ENCODE results near the gene SLC25A23.
A peak's percentile ranks its signal among the peaks of the same experiment; 100 is the strongest.

Gene SLC25A23

DNA sequence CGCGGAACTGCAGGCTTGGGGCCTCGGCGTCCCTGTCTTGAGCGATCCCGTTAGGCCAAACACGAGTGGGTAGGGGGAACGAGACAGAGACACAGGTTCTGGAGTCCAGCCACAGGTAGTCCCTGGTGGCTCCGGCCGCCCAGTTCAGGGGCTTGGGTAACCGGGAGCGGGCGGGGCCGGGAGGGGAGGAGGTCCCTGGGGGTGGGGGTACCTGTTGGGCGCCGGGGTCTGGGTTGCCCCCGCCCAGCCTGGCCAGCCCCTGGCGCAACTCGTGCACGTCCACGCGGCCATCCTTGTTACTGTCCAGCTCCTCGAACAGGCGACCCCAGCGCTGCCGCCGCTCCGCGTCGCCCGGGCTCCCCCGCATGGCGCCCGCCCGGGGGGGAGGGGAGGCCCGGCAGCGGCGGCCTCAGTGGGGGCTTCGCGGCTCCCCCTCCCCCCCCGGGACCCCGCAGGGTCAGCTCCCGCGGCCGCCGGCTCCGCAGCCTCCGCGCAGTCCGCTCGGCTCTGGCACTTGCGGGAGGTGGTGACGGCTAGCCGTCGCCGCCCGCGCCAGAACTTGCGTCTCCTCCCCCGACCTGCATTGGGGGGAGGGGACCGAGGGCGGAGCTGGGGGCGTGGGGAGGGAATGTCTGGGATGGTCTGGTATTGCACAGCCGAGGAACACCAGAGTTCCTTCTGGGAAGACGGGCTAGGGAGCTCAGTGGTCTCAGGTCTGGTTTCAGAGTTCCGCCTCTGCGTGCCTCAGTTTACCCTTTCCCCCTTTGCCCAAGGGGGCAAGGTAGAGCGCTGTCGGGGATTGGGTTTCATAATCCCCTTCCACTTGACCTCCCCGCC lies at the start of gene SLC25A23:
Gene SLC25A23, minus strand, starts transcription at position 531 of the 837 bp plus-strand sequence. Its CDS starts 164 bp downstream, at position 367.
- DNase-seq: peak; percentile 82

DNA sequence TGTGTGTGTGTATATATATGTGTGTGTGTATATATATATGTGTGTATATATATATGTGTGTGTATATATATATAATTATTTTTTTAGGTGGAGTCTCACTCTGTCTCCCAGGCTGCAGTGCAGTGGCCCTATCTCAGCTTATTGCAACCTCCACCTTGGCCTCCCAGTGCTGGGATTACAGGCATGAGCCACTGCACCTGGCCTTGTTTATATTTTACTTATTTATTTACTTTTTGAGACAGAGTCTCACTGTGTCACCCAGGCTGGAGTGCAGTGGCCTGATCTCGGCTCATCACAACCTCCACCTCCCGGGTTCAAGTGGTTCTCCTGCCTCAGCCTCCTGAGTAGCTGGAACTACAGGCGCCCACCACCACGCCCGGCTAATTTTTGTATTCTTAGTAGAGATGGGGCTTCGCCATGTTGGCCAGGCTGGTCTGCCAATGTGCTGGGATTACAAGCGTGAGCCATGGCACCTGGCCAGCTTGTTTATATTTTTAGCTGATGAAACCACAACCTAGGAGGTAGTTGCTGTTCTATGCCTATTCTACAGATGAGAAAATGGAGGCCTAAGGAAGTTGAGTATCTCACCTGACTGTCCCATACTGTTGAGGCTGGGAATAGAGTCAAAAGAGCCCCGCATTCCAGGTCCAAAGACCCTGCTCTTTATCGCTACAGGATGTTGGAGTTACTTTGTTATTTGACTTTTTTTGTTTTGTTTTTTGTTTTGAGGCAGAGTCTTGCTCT lies 48.6 kb upstream of the SLC25A23 start:
- DNase-seq: peak; percentile 85

GRCh38 chr19:6503407-6504201 lies 44.0 kb upstream of the SLC25A23 start:
- DNase-seq: no peak

- DNase-seq: peak; percentile 46
Measured at GRCh38 chr19:6501740-6502648, 42.4 kb upstream of the SLC25A23 start, which contains the start of gene TUBB4A. TSS of gene TUBB4A (minus strand) at chr19:6502309. CDS start at chr19:6502212, 97 bp downstream.

DNA sequence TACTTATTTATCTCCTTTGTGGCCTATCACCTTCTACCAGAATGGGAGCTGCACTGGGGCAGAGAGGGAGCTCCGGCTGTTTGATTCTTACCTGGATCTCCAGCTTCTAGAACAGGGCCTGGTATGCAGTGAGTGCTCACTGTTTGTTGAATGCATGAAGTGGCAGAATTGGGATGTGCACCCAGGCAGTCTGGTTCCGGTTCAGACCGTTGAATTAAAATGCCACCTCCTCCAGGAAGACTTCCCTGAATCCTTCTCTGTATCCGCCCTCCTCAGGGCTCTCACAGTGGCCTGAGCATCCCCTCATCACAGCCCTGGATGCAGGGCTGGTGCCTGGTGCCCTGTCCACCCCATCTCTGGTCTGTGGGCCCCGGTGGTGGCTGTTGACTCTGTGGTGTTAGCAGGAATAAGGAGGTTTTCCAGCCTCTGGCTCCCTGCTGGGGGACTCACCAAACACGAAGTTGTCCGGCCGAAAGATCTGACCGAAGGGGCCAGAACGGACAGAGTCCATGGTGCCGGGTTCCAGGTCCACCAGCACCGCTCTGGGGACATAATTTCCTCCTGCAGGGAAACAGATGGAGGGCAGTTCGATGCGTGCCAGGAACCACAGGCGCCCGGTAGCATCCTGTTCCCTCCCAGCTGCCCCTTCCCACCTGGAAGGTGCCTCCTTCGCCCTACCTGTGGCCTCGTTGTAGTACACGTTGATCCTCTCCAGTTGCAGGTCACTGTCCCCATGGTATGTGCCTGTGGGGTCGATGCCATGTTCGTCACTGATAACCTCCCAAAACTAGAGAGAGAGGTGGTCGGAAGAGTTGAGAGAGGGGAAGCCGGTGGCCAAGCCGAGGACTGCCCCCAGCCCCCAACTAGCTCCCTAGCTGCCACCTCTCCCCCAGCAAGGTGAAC lies 41.5 kb upstream of the SLC25A23 start:
- DNase-seq: no peak

DNA sequence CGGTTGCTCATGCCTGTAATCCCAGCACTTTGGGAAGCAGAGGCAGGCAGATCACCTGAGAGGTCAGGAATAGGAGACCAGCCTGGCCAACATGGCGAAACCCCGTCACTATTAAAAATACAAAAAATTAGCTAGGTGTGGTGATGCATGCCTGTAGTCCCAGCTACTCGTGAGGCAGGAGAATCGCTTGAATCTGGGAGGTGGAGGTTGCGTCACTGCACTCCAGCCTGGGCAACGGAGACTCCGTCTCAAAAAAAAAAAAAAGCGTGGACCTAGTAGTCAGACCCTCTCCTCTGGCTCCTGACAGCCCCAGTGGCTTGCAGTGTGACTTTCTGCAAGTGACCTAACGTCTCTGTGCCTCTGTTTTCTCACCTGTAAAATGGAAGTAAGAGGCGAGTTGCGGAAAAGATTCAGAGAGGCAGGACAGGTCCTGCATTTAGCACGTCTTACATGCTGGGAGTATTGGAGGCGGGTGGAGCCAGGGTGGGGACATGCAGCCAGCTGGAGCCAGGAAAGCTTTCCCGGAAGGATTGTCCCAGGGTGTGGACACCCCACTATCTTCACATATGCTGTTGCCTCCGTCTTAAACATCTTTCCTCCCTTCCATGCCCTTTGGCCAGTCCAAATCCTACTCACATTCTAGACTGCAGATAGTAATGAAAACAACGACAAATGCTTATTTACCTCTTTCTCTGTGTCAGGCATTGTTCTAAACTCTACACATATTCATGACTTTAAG lies 39.6 kb upstream of the SLC25A23 start:
- DNase-seq: no peak

- DNase-seq: peak; percentile 15
Measured at GRCh38 chr19:6498294-6499036, 38.9 kb upstream of the SLC25A23 start.

- DNase-seq: no peak
Measured at GRCh38 chr19:6495947-6496346, 36.4 kb upstream of the SLC25A23 start.

GRCh38 chr19:6494438-6495036 lies 34.9 kb upstream of the SLC25A23 start:
- no peak for DNase-seq

DNA sequence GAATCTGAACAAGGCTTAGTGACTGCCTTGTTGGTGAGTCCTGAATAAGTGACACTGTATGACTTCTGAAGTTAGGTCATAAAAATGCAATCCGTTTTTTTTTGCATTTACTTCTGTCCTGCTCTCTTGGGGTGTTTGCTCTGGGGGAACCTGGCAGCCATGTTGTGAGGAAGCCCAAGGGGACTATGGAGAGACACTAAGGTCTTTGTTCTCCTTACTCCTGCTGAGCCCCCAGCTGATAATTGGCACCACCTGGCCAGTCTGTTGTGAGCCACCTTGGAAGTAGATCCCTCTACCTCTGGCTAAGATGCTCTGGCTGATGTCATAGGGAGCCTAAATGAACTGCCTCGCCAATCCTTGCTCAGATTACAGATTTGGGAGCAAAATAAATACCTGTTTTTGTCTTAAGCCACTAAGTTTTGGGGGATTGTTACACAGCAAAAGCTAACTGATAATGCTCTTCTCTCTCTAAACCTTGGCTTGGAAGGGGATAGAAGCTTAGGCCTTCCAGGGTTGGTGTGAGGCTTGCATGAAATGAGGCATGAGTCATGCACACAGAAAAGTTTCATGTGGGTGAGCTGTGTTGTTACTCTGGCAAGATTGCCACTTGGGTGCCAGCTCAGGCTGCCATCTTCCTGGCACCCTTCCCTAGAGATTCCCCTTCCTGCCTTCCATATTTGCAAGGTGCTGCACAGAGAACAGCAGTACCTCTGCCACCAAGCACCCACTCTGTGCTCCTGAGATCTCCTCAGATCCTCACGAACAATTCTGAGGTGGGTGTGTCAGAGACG lies 32.4 kb upstream of the SLC25A23 start:
- no peak for DNase-seq

DNA sequence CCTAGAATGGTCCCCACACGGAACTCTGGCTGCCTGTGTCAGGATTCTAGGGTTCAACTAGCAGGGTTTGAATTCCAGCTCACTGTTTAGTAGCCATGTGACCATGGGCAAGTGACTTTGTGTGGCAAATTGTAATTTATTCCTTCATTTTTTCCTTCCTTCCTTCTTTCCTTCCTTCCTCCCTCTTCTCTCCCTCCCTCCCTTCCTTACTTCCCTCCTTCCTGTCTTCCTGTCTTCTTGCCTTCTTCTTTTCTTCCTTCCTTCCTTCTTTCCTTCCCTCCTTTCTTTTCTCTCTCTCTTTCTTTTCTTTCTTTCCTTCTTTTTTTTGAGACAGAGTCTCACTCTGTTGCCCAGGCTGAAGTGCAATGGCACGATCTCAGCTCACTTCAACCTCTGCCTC lies 30.5 kb upstream of the SLC25A23 start:
- DNase-seq: no peak

GRCh38 chr19:6489278-6490061 lies 29.9 kb upstream of the SLC25A23 start:
- peak; percentile 46 for DNase-seq

DNA sequence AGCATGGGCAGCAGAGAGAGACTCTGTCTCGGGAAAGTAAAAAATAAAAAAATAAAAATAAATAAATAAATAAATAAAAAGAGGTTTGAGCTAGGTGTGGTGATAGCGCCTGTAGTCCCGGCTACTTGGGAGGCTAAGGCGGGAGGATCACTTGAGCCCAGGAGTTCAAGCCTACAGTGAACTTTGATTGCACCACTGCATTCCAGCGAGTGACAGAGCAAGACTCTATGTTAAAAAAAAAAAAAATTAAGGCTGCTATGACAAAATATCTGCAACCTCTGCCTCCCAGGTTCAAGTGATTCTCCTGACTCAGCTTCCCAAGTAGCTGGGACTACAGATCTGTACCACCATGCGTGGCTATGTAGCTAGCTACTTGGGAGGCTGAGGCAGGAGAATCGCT lies 25.2 kb upstream of the SLC25A23 start:
- no peak for DNase-seq

DNA sequence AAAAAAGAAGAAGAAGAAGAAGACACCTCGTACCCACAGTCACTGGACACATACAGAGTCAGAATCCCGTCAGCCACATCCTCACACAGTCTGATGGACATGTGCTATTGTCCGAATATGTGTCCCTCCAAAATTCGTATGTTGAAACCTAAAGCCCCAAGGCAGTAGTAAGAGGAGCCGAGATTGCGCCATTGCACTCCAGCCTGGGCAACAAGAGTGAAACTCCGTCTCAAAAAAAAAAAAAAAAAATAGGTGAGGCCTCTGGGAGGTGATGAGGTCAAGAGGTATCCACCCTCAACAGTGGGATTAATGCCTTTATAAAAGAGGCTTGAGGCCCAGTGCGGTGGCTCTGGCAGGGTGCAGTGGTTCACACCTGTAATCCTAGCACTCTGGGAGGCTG lies 24.6 kb upstream of the SLC25A23 start:
- no peak for DNase-seq

DNA sequence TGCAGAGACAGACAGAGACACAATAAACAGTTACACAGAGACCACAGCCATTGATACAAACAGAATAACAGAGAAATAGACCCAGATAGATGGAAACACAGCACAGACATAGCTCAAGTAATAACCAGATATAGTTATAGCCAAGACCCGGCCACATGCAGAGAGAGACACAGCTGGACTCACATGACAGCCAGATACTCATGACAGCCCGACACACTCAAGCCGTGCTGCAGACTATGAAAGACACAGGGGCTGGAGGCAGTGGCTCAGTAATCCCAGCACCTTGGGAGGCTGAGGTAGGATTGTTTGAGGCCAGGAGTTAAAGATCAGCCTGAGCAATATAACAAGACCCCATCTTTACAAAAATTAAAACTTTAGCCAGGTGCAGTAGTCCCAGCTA lies 23.6 kb upstream of the SLC25A23 start:
- no peak for DNase-seq

GRCh38 chr19:6482343-6482686 lies 22.7 kb upstream of the SLC25A23 start:
- no peak for DNase-seq

DNA sequence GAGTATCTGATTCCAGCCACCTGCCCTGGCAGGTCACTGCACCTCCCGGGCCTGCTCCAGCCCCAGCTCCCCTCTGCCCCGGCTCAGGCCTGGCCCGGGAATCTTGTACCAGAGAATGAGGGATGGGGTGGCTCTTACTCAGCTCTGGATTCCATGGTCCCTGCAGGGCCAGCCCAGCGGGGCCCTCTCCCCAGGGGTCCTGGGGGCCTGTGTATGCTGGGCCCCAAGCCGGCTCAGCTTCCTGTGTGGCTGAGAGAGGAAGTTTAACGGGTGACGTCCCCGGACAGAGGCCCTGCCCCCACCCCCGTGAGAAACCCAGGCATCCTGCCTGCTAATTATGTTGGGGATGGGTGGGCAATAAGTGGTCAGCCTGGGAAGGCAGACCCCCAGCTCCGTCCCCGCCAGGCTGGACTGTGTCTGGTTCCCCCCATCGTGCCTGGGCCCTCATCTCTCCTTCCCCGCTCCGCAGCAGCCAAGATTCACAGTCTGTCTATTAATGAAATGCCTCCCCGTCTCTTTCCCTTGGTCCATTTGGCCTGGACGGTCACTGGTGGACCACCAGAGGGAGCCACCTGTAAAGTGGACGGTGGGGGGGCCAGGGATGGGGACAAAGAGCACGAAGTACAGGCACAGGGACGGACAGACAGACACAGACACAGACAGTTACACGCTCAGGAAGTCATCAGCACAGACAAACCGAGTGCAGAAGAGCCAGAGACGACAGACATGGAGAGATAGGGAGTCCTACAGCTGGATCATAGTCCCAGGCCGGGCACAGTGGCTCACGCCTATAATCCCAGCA lies 22.1 kb upstream of the SLC25A23 start, which contains the start of gene DENND1C:
Gene DENND1C, minus strand, starts transcription at position 247 of the 802 bp plus-strand sequence. Its CDS starts 92 bp downstream, at position 155.
- no peak for DNase-seq

Measured in RPMI8226 (cell line).